Hair follicle dermal papilla cell (primary cell): ENCODE results near the gene WDFY2. TPM values are rescaled to one million over a fixed set of nuclear protein-coding genes. Genes with fewer than 3 reads are reported as not detected.

Source experiments
- small RNA-seq: library from RNA; depleted of rRNA; stranded (forward); fragments of <200 nt; gene quantifications from one replicate; pipeline ENCODE3, GENCODE V24; 2012
- total RNA-seq: library from RNA; depleted of rRNA; stranded (reverse); fragments of >200 nt; gene quantifications from 2 replicates; pipeline ENCODE4 v1.2.3, GENCODE V29; 2012

The WDFY2 gene
- total RNA-seq = 9.0 and 15.4 TPM in 2 replicates

GRCh38 chr13:51583875-51584730, at the start of gene WDFY2:
Gene WDFY2, plus strand, starts transcription at chr13:51584462. Its CDS starts 226 bp downstream, at chr13:51584688.

GRCh38 chr13:51803422-51804294, 219.4 kb downstream of the WDFY2 start, which contains the start of gene DHRS12:
Gene DHRS12, minus strand, starts transcription at chr13:51804163. Its CDS starts 4,504 bp downstream, at chr13:51799659.

Small RNA genes lying within 50 kb of the gene (small RNA-seq; reads per million reads assigned to genes)
- gene MIR4703 (not detected), gene RN7SL413P (not detected), gene RNU6-65P (not detected), gene RNY1P6 (not detected)

Other genes with a start within 250 kb of the WDFY2 start
- not detected in 2 replicates for gene SERPINE3, start 244.8 kb upstream of the WDFY2 start, total RNA-seq
- gene INTS6, start 131.4 kb upstream of the WDFY2 start, total RNA-seq = 50.8 and 57.8 TPM in 2 replicates
- gene DHRS12, start 219.7 kb downstream of the WDFY2 start, total RNA-seq = 3.9 and 6.1 TPM in 2 replicates